Mesodermal cell (in vitro differentiated cells): Measurements from ENCODE around the gene NPAS3.

ENCODE experiments used
- H3K27ac ChIP-seq: 2 replicates; pipeline ENCODE4 v1.7.0; 2013; ENCODE audit warnings: mild to moderate bottlenecking, low read depth, low read length, moderate library complexity; ENCODE audit not compliant: severe bottlenecking
- H3K36me3 ChIP-seq: 2 replicates; pipeline ENCODE4 v1.7.1; 2013; ENCODE audit warnings: mild to moderate bottlenecking, low read length, moderate library complexity; ENCODE audit not compliant: control insufficient read depth, insufficient read depth
- H3K4me1 ChIP-seq: one replicate; pipeline ENCODE4 v1.7.1; 2013; ENCODE audit warnings: mild to moderate bottlenecking, low read length; ENCODE audit not compliant: insufficient read depth, control insufficient read depth, poor library complexity, severe bottlenecking
- H3K4me3 ChIP-seq: 2 replicates; pipeline ENCODE4 v1.7.0; 2013; ENCODE audit warnings: low read length, control low read depth, mild to moderate bottlenecking; ENCODE audit not compliant: insufficient read depth, poor library complexity, severe bottlenecking; ENCODE audit errors: extremely low read depth
- H3K9me3 ChIP-seq: 2 replicates; pipeline ENCODE4 v1.7.1; 2013; ENCODE audit warnings: mild to moderate bottlenecking, low read length, moderate library complexity; ENCODE audit not compliant: control insufficient read depth
- WGBS, 2 experiments: methylation state at CpG; one replicate each; pipeline ENCODE4 v1.1.5; 2013; ENCODE audit warnings: missing lambda C conversion rate in 2 of 2; ENCODE audit not compliant: insufficient coverage in 2 of 2; 5-methylcytosine and 5-hydroxymethylcytosine counted together

The NPAS3 gene

GRCh38 chr14:33249233-33249820, 310.6 kb downstream of the NPAS3 start:
- H3K4me1 ChIP-seq, result no peaks in the 10 kb centered on the region
- no peaks in the 10 kb centered on the region for H3K9me3 ChIP-seq
- H3K36me3 ChIP-seq, result no peaks in the 10 kb centered on the region
- 86 to 88% methylated on average over 4 to 5 of the region's 6 CpGs for WGBS, 2 experiments
- no peak overlapping the region for H3K27ac ChIP-seq
- H3K4me3 ChIP-seq, result no peak overlapping the region

DNA sequence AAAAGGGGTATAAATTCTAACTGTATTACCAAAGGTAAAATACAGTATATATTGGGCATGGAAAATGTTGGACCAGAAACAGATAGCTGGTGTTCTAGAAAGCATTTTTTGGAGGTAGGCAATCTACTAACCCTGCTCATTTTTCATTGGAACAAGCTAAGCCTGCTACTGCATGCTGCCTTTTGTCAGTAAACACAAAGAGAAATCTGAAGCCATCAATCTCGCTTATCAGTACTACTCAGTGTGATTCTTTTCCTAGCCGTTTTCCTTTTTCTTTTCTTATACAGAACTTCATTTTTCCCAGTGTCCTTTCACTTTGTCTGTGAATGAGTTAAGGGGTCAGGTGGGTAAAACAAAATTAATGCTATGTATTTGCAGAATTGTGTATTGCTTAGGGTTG, 312.3 kb downstream of the NPAS3 start:
- Histone ChIP-seq H3K36me3 (no peaks in the 10 kb centered on the region), H3K4me3 (no peak overlapping the region), H3K27ac (no peak overlapping the region), H3K9me3 (no peaks in the 10 kb centered on the region), H3K4me1 (no peaks in the 10 kb centered on the region)
- WGBS, 2 experiments, result 83% methylated on average over 1 of the region's 2 CpGs; no CpG with 5 or more reads in 1 of the 2 experiments

DNA sequence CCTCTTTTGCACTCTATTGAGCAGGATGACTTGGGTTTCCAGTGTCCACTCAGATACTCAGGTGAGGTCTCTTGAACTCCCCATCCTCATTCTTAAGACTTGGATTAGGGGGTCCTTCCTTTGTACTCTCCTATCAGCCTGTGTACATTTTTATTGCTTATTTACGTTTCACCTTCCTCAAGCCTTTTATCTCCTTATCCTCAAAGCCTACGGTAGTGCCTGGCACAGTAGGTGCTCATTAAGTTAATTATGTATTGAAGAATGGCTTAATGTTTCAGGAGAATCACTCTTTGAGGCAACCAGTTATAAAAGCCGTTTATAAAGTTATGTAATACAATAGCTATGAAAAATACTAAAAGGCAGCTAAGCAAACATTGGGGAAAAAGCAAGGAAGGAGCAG, 315.7 kb downstream of the NPAS3 start:
- H3K4me3 ChIP-seq, result no peak overlapping the region
- H3K27ac ChIP-seq, result no peak overlapping the region
- H3K9me3 ChIP-seq, result no peaks in the 10 kb centered on the region
- WGBS, 2 experiments, result no CpG with 5 or more reads among the region's 3 CpGs
- H3K36me3 ChIP-seq, result no peaks in the 10 kb centered on the region
- no peaks in the 10 kb centered on the region for H3K4me1 ChIP-seq

- H3K4me3 ChIP-seq, result no peak overlapping the region
- H3K36me3 ChIP-seq, result no peaks in the 10 kb centered on the region
- H3K9me3 ChIP-seq, result no peaks in the 10 kb centered on the region
- H3K4me1 ChIP-seq, result no peaks in the 10 kb centered on the region
- no CpG with 5 or more reads among the region's 1 CpG for WGBS, 2 experiments
- H3K27ac ChIP-seq, result no peak overlapping the region
These were observed 316.2 kb downstream of the NPAS3 start for GRCh38 chr14:33254861-33255395.

DNA sequence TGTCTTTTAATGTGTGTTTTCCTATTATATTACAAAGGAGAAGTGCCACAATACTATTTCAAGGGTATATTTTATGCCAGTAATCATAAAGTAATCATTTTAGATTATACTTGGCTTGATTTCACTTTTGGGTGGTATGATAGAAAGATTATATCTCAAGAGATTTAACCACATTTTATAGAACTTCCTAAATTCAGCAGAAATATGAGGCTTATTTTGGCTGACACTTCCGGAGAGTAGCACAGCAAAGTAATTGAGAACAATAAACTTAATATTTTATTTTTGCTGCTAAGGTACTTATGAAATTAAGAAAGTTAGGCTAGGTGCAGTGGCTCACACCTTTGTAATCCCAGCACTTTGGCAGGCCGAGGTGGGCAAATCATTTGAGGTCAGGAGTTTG, 319.1 kb downstream of the NPAS3 start:
- no peaks in the 10 kb centered on the region for H3K4me1 ChIP-seq
- WGBS, 2 experiments, result no CpG with 5 or more reads among the region's 2 CpGs
- no peaks in the 10 kb centered on the region for H3K9me3 ChIP-seq
- H3K36me3 ChIP-seq, result no peaks in the 10 kb centered on the region
- H3K27ac ChIP-seq, result no peak overlapping the region
- H3K4me3 ChIP-seq, result no peak overlapping the region

DNA sequence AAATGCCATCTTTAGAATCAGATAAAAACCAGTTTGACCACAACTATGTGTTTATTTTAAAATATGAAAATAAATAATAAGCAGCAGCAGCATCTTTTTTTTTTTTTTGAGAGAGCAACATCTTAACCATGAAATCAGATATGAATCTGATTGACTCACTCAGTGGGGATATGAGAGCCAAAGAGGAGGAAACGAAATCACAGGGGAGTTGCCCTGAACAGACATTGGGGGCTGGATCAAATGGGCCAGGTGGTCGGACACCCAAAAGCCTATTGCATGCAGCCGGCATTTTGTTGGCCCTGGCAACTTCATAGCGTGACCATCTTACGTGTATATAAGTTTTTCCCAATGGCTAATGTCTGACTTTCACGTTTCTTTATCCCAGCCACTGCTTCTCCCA, 321.1 kb downstream of the NPAS3 start:
- no peaks in the 10 kb centered on the region for H3K4me1 ChIP-seq
- no peaks in the 10 kb centered on the region for H3K9me3 ChIP-seq
- no peak overlapping the region for H3K4me3 ChIP-seq
- H3K27ac ChIP-seq, result no peak overlapping the region
- H3K36me3 ChIP-seq, result no peaks in the 10 kb centered on the region
- whole genome bisulfite sequencing, 2 experiments, result 97 to 99% methylated on average over 3 to 5 of the region's 6 CpGs

DNA sequence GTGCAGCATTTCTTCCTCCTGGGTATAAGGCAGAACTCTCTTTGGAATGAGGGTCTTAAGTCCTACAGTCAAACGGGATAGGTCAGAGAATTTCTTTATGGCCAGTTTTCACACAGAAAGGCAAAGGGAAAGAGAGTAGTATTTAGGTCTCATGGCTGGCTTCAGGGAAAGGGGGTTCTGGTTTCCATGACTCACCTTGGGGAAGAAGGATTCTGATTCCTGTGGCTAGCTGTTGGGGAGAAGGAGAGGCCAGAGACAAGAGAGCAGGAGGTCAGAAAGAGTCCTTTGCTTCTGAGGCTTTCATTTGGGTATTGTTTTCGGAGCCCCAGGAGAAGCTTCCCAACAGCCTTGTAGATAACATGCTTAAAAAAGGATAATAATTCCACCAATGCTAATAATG, 332.5 kb downstream of the NPAS3 start:
- Histone ChIP-seq H3K4me1 (no peaks in the 10 kb centered on the region), H3K36me3 (no peaks in the 10 kb centered on the region), H3K9me3 (no peaks in the 10 kb centered on the region), H3K4me3 (no peak overlapping the region), H3K27ac (no peak overlapping the region)
- 67 to 92% methylated on average over 1 of the region's 2 CpGs for WGBS, 2 experiments

DNA sequence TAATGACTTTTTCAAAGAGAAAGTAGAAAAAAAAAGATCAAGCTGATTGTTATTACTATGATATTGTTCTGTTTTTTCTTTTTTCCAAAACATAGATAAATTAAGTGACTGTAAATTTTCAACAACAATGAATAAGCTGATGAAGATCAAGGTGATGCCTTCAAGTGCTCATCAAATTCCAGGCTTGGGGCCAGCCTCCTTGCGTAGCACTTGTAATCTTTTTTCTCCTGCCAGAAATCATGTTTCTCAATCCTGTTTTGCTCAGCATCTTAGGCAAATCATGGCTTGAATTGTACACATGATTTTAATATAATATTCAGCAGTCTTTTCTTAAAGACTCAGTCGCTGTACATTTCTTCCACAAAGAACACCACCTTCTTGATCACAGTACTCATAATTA, 333.2 kb downstream of the NPAS3 start:
- Histone ChIP-seq H3K36me3 (no peaks in the 10 kb centered on the region), H3K4me1 (no peaks in the 10 kb centered on the region), H3K27ac (no peak overlapping the region), H3K4me3 (no peak overlapping the region), H3K9me3 (no peaks in the 10 kb centered on the region)
- 89 to 100% methylated on average over 1 of the region's 2 CpGs for WGBS, 2 experiments

DNA sequence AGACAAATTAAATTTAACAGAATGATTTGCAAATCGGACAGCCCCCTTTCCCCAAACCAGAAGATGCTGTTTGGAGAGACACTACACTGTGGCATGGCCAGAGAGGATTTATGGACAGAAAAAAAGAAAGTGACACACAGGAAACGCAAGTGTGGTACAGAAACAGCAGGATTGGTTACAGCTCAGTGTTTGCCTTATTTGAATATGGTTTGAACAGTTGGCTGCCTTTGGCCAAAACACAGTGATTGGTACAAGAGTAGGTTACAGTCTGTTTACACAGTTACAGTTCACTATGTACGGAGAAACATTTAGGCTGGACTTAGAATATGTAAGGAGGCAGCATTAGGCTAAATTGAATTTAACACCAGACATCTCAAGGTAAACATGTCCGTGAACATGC, 335.3 kb downstream of the NPAS3 start:
- Histone ChIP-seq H3K27ac (no peak overlapping the region), H3K4me1 (no peaks in the 10 kb centered on the region), H3K4me3 (no peak overlapping the region), H3K9me3 (no peaks in the 10 kb centered on the region), H3K36me3 (no peaks in the 10 kb centered on the region)
- 86 to 96% methylated on average over 2 of the region's 4 CpGs for WGBS, 2 experiments

DNA sequence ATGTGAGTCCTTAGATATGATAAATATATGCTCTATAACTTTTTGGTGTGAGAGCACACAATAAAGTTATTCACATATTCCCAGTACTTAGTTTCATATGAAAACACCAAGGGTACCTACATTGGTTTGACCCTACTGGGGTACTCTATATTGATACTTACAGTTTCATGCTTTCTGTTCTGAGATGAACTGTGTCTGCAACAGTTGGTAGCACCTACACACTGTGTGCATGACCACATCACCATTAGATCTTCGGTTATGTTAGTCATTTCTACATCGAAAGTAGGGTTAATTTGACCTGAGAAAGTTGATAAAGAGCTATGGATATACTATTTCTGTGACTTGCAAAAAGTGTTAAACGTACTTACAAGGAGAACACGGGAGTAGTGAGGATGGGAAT, 337.2 kb downstream of the NPAS3 start:
- Histone ChIP-seq H3K27ac (no peak overlapping the region), H3K4me3 (no peak overlapping the region), H3K4me1 (no peaks in the 10 kb centered on the region), H3K36me3 (no peaks in the 10 kb centered on the region), H3K9me3 (no peaks in the 10 kb centered on the region)
- WGBS, 2 experiments, result 36 to 50% methylated on average over 2 of the region's 4 CpGs

DNA sequence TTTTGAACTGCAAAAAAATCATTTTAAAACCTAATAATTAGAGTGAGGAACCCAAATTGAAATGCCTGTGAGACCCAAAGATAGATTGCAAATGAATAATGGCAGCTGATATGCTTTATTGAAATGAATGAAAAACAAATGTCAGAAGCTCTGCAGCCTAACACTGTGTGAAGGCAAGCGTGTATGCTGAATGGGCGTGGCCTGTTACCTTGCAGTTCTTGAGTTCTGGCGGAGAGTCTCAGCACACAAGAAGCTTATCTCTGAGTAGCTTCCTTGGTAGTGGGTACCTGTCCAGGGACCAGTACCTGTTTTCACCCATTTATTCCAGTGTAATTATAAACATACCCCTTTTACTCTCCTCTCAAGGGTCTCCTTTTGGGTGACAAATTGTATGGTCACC, 341.2 kb downstream of the NPAS3 start:
- Histone ChIP-seq H3K27ac (no peak overlapping the region), H3K36me3 (no peaks in the 10 kb centered on the region), H3K9me3 (no peaks in the 10 kb centered on the region), H3K4me1 (no peaks in the 10 kb centered on the region), H3K4me3 (no peak overlapping the region)
- 60 to 100% methylated on average over 1 to 3 of the region's 3 CpGs for WGBS, 2 experiments
